Sigmoid colon (tissue), 7 donors: ENCODE data around the gene LPIN2. TPM values are rescaled to one million over a fixed set of nuclear protein-coding genes. Genes with fewer than 3 reads are reported as not detected.
A peak's percentile ranks its signal among the peaks of the same experiment; 100 is the strongest.

Experiments used
- DNase-seq: peaks from one replicate; pipeline ENCODE4 v3.0.0-alpha.2; 2019
- H3K27ac ChIP-seq, 4 donors: fragments of 200-600 bp; sonication (generic); one replicate each; pipeline ENCODE4 v1.5.1; 2016 to 2019; ENCODE audit warnings: mild to moderate bottlenecking in 1 of 4
- H3K27me3 ChIP-seq, 3 donors: fragments of 200-600 bp; sonication (generic); one replicate each; pipeline ENCODE4 v1.5.1; 2019; ENCODE audit warnings: mild to moderate bottlenecking in 1 of 3
- H3K36me3 ChIP-seq, 4 donors: fragments of 200-600 bp; sonication (generic); one replicate each; pipeline ENCODE4 v1.5.1; 2016 to 2019
- H3K4me1 ChIP-seq, 4 donors: fragments of 200-600 bp; sonication (generic); one replicate each; pipeline ENCODE4 v1.5.1; 2017 to 2019
- H3K4me3 ChIP-seq, 4 donors: fragments of 200-600 bp; sonication (generic); one replicate each; pipeline ENCODE4 v1.5.1; 2017 to 2019; ENCODE audit warnings: mild to moderate bottlenecking in 2 of 4, moderate library complexity in 1 of 4
- H3K9me3 ChIP-seq, 4 donors: fragments of 200-600 bp in 3 of 4; sonication (generic) in 3 of 4; one replicate each; pipeline versions ENCODE4 v1.5.1 to v1.6.1; 2013 to 2019
- CTCF ChIP-seq, 4 experiments: fragments of 450-650 bp in 3 of 4; fragments of 200-600 bp in 1 of 4; IDR thresholded peaks; one replicate each; pipeline ENCODE4 v1.5.1; 2016 to 2019; ENCODE audit warnings: antibody characterized with exemption in 4 of 4, mild to moderate bottlenecking in 3 of 4, moderate library complexity in 2 of 4
- EP300 ChIP-seq, 4 donors: sonication (generic); formaldehyde crosslinking; IDR thresholded peaks; one replicate each; pipeline ENCODE4 v1.6.1; 2017; ENCODE audit warnings: antibody characterized with exemption in 4 of 4
- POLR2A ChIP-seq, 2 donors: fragments of 450-650 bp; IDR thresholded peaks; one replicate each; pipeline ENCODE4 v1.6.1; 2016; ENCODE audit warnings: antibody characterized with exemption in 2 of 2, mild to moderate bottlenecking in 2 of 2, moderate library complexity in 2 of 2
- POLR2AphosphoS5 ChIP-seq, 4 donors: sonication (generic); formaldehyde crosslinking; IDR thresholded peaks; one replicate each; pipeline ENCODE4 v1.6.1; 2017; ENCODE audit warnings: antibody characterized with exemption in 4 of 4
- WGBS, 2 donors: extraction: QIAGEN DNeasy Blood & Tissue Kit; methylation state at CpG; one replicate each; pipeline ENCODE4 v1.1.7; 2013; 5-methylcytosine and 5-hydroxymethylcytosine counted together
- intact Hi-C: fragments of 100-400 bp; cut with DNase I; formaldehyde crosslinking; loops from one replicate; pipeline ENCODE4 v1.15.1; 2023
- polyA plus RNA-seq, 3 donors: library from polyadenylated mRNA; stranded (reverse); fragments of 200-250 nt; gene quantifications; one replicate each; pipeline ENCODE4 v1.2.3, GENCODE V29; 2013
- total RNA-seq, 4 donors: library from RNA; depleted of rRNA; stranded (reverse); fragments of >200 nt; gene quantifications; one replicate each; pipeline ENCODE4 v1.1.0, GENCODE V29; 2016
- donor health status: healthy with polysubstance abuse.
- donor health status: Bipolar disorder and iron deficiency.
- donor health status: healthy.

LPIN2 gene
- total and polyA plus RNA-seq, 7 donors, result 13.6 to 34.9 (median 20.4) TPM

GRCh38 chr18:2985628-2986027 is 27.3 kb downstream of the LPIN2 start:
- Histone ChIP-seq H3K9me3 (no peaks in the 10 kb centered on the region), H3K27me3 (no peaks in the 10 kb centered on the region), H3K36me3 (no peaks in the 10 kb centered on the region), H3K4me1 (peaks cover 0 to 34% (median 31%) of the 10 kb centered on the region in 4 donors), H3K4me3 (no peak overlapping the region), H3K27ac (no peak overlapping the region)
- TF ChIP-seq EP300 (IDR thresholded peaks at IDR 0.05) (no peak), POLR2AphosphoS5 (IDR thresholded peaks at IDR 0.05) (no peak), CTCF (IDR thresholded peaks at IDR 0.05) (peak in 3 of 4 experiments; percentile 23 to 42 (median 34)), POLR2A (IDR thresholded peaks at IDR 0.05) (no peak)
- no peak for DNase-seq
- intact Hi-C loops, result no loop called here
- WGBS, 2 donors, result 31 to 74% methylated on average over 2 of the region's 2 CpGs

GRCh38 chr18:2984703-2985261 is 28.2 kb downstream of the LPIN2 start:
- Histone ChIP-seq H3K27me3 (no peaks in the 10 kb centered on the region), H3K9me3 (no peaks in the 10 kb centered on the region), H3K4me3 (no peak overlapping the region), H3K27ac (no peak overlapping the region), H3K4me1 (peaks cover 0 to 41% (median 38%) of the 10 kb centered on the region in 4 donors), H3K36me3 (no peaks in the 10 kb centered on the region)
- TF ChIP-seq EP300 (IDR thresholded peaks at IDR 0.05), result no peak
- TF ChIP-seq POLR2A (IDR thresholded peaks at IDR 0.05), result no peak
- TF ChIP-seq CTCF (IDR thresholded peaks at IDR 0.05), result no peak
- no peak for TF ChIP-seq POLR2AphosphoS5 (IDR thresholded peaks at IDR 0.05)
- intact Hi-C loops, result no loop called here
- 17 to 69% methylated on average over 2 of the region's 2 CpGs for WGBS, 2 donors
- DNase-seq, result no peak

- intact Hi-C loops, result no loop called here
- no peaks in the 10 kb centered on the region for H3K27me3 ChIP-seq
- H3K4me1 ChIP-seq, result peaks cover 0 to 48% (median 45%) of the 10 kb centered on the region in 4 donors
- no peak overlapping the region for H3K4me3 ChIP-seq
- H3K36me3 ChIP-seq, result no peaks in the 10 kb centered on the region
- H3K9me3 ChIP-seq, result no peaks in the 10 kb centered on the region
- H3K27ac ChIP-seq, result no peak overlapping the region
- WGBS, 2 donors, result 75 to 88% methylated on average over 3 of the region's 3 CpGs
- TF ChIP-seq POLR2A (IDR thresholded peaks at IDR 0.05) (no peak), EP300 (IDR thresholded peaks at IDR 0.05) (no peak), POLR2AphosphoS5 (IDR thresholded peaks at IDR 0.05) (no peak), CTCF (IDR thresholded peaks at IDR 0.05) (no peak)
- no peak for DNase-seq
These were observed 28.9 kb downstream of the LPIN2 start for GRCh38 chr18:2984091-2984490.

GRCh38 chr18:2983296-2983695 is 29.6 kb downstream of the LPIN2 start:
- Histone ChIP-seq H3K4me3 (no peak overlapping the region), H3K27me3 (no peaks in the 10 kb centered on the region), H3K9me3 (no peaks in the 10 kb centered on the region), H3K36me3 (no peaks in the 10 kb centered on the region), H3K27ac (peak overlapping the region; percentile 65 to 78 (median 72)), H3K4me1 (peaks cover 0 to 56% (median 53%) of the 10 kb centered on the region in 4 donors)
- 82% methylated on average over 2 of the region's 2 CpGs for WGBS, 2 donors
- TF ChIP-seq POLR2A (IDR thresholded peaks at IDR 0.05), result no peak
- no peak for TF ChIP-seq CTCF (IDR thresholded peaks at IDR 0.05)
- TF ChIP-seq POLR2AphosphoS5 (IDR thresholded peaks at IDR 0.05), result no peak
- no peak for TF ChIP-seq EP300 (IDR thresholded peaks at IDR 0.05)
- intact Hi-C loops, result no loop called here
- no peak for DNase-seq
